GM19023 (cell line): ENCODE data around the gene CD28.
A peak's percentile ranks its signal among the peaks of the same experiment; 100 is the strongest.

Experiments
- ATAC-seq: cut with Tn5 transposase; IDR thresholded peaks from one replicate; pipeline ENCODE4 v1.9.1; 2021; ENCODE audit warnings: mild to moderate bottlenecking, moderate library complexity; ENCODE audit not compliant: unreplicated experiment

The CD28 gene

DNA sequence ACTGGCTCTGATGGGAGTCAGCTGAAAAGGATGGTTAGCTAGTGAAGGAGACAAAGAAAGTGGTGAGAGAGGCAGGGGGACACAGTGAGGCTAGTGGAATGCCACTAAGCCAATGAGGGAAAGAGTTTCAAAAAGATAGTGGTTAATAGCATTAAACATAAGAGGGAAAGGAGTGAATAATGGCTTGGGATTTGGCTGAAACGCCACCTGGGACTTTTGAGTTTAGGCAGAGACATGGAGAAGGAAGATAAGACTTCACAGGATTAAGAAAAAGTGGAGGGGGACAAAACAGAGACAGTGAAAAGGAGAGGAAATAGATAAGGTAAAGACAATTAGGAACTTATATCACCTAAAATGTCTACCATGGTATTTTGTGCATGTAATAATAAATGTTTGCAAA, 6.9 kb downstream of the CD28 start:
- ATAC-seq: no peak

DNA sequence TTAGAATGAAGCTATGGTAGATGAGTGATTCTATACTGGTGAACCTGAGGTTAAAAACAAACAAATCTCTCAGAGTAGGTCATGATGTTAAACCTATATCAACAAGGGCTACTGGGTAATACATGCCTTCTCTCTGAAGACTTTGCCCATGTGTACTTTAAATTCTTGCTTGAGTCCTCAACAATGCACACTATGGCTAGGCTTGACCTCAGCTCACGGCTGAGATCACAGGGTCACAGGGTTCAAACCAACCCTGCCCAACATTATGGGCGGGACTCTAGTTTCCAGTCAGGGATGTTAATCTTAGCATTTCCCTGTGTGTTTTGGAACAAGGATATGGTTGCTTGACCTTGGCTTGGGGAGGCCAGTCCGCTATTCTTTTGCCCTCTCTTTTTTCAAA, 7.7 kb downstream of the CD28 start:
- no peak for ATAC-seq

DNA sequence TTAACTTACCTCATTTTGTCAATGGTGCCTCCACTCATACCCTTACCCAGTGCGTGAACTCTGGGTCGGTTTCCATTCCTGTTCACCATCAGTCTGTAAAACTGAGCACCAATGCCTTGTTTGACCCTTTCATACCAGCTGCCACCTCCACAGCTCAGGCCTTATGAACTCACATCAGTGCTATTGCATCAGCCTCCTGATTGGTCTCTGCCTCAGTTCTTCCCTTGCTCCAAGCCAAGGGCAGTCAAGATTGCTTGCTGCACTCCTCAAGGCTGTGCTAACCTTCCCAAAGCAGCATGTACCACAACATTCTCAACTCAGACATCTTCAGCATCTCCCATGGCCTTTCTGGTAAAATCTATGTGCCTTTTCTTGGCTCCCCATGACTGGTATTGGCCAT, 9.3 kb downstream of the CD28 start:
- ATAC-seq: no peak

DNA sequence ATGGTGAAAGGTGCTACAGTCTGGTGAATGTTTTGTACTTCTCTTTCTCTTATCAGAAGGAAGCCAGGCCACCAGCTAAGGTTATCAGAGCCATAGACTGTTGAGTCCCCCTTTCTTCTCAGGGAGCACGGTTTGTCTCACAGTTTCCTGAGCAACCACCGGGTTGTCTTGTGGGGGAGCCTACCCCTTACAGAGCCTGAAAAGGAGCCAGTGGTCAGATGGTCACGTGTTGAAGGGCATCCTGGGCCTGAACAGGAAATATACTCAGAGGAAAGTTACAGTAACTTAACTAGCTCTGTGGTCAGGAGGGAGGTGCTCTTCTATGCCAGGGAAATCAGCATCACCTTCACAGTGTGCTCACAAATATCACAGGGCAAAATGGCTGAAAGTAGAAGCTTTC, 11.6 kb downstream of the CD28 start:
- ATAC-seq: peak; percentile 84

DNA sequence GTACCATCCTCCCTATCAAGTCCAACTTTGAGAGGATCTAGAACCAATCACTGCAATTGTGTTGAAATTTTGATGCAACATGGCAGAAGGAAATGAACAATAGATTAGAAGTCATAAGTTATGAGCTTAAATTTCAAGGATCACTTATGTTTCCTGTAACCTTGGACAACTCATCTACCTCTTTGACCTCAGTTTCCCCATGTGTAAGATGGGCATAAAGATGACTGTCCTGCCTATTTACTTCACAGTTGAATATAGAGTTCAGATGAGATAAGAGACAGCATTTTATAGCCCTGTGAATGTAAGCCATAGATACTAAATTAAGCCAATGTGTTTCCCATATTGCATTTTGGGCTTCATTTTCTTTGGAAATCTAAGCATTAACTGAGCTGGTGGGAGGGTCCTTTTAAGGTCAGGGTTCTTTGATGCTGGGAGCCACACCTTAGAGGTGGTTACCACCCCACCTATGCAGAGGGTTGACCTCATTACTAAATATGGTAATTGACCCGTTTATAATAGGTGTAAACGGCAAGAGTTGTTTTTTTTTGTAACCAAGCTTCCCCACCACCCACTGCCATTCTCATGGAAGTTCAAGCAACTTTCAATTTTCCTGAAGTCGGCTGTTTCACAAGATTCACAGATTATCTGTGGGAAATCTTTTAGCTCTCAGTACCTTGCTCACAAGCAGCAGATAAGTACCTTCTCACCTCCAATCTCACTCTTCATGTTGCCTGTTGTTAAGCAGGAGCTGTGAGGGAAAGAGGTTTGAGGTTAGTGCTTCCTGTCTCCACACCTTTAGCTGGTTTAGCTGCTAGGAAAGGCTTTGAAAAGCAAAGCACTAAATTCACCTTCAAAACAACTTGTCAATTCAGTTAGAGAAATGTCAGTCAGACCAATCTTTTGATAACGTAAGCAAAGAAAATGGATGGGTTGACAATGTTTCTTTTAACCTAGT, 13.3 kb downstream of the CD28 start:
- no peak for ATAC-seq

DNA sequence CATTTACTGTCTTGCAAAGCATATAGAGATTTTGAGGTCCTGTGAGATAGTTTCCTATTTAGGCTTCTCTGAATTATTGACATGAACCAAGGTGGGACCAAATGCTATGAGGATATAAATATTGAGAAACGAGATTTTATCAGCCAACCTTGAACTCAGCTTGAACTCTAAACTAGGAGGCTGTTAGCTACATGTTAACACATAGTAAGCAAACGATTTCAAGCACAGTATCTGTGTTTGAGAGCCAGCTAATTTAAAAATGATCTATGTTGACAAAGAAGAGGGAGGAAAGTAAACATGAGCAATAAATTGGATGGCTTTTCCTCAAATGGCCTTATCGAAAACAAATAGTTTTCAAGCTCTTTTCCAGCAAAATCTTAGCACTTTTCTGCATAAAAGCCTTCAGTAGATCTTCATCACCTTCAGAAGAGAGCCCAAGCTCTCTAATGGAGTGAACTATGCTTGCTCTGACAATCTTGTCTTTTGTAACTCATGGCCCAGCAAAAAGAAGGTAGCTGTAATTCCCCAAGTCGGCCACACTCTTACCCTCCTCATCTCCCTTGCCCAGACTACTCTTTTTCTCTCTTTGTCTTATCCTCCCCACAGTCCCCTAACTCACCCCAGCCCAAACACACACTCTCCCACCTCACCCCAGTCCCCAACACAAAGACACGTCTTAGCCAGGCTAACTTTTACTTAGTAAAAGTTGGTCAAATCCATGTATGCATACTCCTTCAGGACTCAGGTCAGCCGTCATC, 14.7 kb downstream of the CD28 start:
- no peak for ATAC-seq

DNA sequence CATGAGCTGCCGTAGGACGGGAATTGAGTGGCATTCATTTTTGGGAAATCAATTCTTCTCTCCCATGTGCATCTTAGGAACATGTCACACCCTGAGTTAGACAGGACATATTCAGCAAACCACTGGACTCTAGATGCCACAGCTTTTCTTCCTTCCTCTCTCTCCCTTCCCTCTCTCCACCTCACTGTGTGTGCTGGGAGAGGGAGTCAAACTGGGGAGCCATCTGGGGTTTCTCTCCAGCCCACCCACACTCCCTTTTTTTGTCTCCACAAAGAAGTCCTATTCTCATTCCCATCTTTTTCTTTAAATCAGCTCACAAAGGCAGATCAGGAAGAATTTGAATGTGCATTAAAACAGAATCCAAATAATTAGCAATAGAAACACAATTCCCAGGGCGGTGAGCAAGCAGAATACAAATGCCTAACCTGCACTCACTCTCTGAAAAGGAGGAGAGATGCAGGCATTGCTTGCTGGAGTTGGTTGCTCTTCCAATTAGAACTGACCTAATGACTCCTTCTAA, 15.4 kb downstream of the CD28 start:
- no peak for ATAC-seq

DNA sequence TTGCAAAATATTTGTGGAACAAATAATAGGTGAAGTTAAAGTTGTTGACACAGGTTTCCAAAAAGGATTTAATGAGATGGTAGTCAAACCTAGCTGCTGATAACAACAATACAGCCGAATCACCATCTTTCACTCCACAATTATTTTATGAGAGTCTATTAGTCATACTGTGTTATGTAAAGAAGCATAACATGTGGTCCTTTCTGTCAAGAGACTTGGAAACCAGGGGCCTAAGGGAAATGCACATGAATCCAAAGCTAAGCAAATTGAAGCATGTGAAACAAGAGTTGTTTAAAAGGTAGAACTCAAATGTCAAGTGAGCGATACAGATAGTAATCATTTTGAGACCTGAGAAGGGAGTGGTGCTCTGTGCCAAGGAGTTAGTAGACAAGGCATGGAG, 16.0 kb downstream of the CD28 start:
- ATAC-seq: no peak

DNA sequence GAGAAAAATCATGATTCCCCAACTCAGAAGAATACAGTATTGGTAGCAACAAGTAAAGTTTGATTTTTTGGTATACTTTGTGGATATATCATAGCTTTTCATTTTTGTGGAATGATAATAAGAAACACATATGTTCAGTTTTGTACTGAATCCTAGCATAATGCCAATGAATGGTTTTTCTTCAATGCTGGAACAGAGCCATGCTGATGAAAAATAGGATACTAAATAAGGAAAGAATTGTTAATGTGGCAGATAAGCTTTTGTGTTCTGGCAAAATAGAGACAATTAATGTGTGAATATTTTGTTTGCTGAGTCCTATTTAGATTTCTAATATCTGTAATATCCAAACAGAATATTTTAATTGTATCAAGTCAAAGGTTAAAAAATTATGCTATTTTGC, 21.9 kb downstream of the CD28 start:
- ATAC-seq: no peak

DNA sequence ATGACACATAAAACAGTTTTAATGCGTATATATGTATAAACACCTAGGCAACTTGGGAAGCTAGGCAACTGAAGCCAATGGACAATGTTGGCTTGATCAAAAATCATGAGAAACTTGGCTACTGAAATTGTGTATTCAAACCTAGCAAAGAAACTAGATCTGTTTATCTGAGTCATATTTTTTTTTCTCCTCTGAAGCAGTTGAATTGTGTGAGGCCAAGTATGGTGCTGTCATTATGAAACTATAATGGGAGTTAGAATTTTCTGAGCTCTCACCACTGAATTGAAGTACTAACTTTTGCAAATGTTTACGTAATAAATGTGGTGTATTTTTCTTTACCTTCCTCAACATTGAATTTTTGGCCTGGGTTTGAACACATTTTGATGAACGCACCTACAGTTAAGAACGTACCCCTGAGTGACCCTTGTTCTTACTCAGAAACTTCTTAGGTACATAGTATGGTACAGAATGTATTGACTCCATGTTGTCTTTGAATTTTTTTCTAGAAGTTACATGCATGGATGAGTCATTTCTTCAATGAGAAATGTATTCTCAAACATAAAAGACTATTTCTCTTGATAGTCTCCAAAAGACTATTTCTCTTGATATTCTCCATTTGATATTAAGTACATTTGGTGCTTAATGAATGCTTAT, 23.8 kb downstream of the CD28 start:
- peak; percentile 62 for ATAC-seq

DNA sequence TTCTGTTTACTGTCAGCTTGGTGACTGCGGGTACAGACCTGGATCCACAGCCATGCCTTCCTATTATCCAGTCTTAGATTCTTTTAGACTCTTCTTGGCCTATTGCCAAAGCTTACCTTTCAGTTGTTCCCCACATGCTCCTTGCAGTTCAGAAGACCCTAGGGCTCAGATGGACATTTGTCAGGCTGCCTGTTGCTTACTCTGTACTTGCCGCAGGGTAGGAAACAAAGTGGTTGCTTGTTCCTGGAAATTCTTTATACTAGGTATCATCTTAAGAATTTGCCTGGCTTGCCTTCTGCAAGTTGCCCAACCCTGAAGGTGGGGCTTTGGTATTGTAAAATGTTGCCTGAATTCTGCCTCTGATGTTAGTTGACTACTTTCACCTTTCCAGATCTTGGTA, 24.4 kb downstream of the CD28 start:
- ATAC-seq: no peak

DNA sequence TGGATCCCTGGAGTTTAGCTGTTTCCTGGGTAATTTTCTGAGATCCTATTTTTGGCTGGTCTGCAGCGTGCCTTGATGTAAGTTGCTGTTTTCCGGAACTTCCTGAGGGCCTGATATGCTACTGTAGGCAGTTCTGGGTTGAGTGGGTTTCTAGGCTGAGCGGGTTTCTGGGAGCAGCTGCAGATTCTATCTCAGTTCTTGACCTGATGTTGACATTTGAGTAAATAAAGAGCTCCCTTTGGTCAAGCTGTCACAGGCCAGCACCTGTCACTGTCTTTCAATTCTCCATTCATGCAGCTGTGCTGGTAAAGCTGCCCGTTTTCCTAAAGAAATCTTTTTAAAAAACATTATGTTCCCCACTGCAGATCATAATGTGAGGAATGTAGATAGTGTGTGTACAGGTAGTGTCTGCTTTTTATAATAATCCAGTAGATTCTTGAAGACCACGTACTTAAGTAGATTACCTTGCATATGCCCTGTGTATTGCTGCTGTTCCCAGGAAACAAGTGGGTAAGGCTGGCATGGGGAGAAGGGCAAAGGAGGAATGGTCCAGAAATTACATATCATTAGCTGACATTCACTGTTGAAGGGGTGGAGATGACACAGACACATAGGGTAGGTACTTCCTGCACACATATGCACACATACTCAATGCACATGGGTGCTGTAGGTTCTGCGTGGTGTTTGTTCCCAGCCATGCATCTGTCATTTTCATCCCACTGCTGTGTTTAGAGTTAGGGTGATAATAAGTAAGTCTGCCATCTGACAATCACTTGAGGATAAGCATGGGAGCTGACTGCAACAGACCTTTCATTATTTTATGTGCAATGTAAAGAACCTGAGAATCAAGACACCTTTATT, 25.9 kb downstream of the CD28 start:
- ATAC-seq: no peak

DNA sequence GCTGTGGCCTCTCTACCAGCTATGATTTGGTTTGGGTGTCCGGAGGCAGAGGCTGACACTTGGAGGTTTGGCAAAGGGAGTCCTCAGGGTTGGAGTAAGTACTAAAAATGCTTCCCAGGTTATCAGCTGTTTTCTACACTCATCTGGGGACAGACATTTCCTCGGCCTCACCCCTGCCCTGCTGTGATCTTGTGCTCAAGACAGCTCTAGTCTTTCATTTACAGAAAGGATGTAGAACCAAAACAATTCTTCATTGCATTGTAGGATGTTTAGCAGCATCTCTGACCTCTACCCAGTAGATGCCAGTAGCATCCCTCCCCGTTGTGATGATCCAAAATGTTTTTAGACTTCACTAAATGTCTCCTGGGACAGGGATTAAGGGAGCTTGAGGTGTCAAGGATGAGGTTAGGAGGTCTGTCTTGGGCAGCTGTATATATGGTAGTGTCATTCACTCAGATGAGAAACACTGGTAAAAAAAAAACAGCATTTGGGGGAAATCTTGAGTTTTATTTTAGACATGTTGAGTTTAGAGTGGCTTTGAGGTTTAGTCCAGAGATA, 26.6 kb downstream of the CD28 start:
- no peak for ATAC-seq

DNA sequence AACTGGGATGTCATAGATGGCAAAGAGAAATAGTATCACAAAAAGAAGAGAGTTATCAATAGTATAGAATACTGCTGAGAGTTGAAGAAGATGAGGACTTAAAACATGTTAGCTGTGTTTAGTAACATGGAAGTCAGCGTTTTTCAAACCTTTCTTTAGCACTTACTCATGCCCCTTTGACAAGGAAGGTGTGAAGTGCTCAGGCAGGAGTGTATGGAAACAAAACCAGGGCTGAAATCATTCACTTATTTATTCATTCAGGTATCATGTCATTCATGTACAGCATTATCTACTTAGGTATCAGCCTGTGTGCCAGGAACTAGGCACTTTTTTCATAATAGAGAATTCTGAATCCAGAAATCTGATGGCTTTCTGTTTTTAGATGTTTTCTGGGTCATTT, 27.2 kb downstream of the CD28 start:
- ATAC-seq: no peak

DNA sequence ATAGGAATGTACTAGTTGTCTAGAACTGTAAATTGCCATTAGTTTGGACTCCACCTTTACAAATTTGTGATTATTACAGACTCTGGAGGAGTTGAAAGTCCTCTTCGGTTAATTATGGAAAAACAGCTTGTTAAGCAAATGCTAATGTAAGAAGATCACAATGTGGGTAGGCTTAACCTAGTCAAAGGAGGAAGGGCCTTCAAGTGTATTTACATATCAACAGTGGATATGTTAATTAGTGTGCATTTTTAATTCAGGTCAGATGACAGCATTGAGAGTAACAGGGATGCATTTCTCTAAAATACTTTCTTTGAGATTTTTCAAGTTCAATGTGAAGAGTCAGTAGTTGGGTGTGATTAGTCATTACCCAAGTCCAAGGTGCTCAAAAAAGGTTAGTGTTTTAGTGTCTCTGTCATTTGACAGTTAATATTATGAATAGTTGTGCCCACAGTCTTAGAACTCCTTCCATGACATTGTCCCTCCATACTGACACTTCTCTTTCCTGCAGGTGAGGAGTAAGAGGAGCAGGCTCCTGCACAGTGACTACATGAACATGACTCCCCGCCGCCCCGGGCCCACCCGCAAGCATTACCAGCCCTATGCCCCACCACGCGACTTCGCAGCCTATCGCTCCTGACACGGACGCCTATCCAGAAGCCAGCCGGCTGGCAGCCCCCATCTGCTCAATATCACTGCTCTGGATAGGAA, 28.0 kb downstream of the CD28 start:
- no peak for ATAC-seq

DNA sequence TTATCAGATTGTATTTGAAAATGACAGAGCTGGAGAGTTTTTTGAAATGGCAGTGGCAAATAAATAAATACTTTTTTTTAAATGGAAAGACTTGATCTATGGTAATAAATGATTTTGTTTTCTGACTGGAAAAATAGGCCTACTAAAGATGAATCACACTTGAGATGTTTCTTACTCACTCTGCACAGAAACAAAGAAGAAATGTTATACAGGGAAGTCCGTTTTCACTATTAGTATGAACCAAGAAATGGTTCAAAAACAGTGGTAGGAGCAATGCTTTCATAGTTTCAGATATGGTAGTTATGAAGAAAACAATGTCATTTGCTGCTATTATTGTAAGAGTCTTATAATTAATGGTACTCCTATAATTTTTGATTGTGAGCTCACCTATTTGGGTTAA, 30.9 kb downstream of the CD28 start:
- ATAC-seq: no peak

DNA sequence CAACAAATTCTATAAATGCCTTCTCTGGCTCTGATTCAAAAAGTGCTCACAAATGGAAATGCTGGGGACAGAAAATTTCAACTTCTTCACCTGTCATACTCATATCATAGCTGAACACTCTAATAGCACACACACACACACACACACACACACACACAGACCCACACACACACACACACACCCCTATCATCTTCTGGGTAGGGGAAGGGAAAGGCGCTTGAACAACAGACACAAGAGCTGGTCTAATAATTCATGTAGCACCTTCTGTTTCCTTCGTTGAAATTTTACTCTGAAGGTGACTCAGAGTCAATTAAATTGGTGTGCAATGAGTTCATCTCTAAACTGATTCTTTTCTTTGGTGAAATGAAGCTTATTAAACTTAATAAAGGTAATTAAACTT, 32.9 kb downstream of the CD28 start:
- no peak for ATAC-seq

DNA sequence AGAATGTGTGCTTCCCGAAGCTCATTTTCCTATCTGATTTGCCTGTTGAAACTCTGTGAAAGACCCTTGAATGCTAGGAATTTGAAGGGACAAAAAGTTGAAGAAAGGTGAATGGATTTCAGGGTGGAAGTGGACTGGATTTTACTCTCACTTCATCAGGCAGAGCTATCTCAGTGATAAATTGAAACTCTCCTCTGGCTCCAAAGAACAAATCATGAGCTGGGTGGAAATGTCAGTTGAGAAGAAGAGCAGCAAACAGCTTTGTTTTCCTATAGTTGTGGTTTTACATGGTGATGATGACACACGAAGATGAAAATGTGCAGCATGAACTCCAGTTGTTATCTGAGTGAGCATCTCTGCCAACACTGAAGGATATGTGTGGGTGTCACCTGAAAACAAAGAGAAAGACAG, 34.4 kb downstream of the CD28 start:
- ATAC-seq: no peak

DNA sequence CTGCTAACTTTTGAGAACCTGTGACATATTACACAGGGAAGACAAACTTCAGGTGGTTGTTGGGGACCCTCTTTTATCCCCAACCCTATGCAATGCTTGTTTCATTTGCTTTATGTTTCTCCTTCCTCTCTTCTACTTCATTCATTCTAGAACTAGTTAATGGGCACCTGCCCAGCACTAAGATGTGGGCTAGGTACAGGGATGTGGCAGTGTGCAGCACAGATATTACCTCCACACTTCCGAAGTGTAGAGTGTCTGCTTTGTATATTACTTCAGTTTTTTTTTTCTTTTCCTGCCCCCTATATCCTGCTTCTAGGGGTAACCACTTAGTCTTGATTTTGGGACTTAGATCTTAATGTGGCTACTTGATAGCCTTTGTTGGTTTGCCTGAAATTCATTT, 35.1 kb downstream of the CD28 start:
- ATAC-seq: no peak
